Thyroid gland (tissue), 4 donors: Measurements from ENCODE around the gene ZNF57.

ENCODE experiments used
- POLR2A ChIP-seq, 2 donors: fragments of 450-650 bp; IDR thresholded peaks; one replicate each; pipeline ENCODE4 v1.6.1; 2017; ENCODE audit warnings: antibody characterized with exemption in 2 of 2, mild to moderate bottlenecking in 2 of 2, moderate library complexity in 1 of 2
- TF ChIP-seq, protein P1 (sequence below), 6 experiments: fragments of 200-600 bp in 3 of 6; fragments of 450-650 bp in 3 of 6; sonication (generic) in 3 of 6; IDR thresholded peaks; one replicate each; pipeline ENCODE4 v1.5.1; 2016 to 2019; ENCODE audit warnings: antibody characterized with exemption in 6 of 6, mild to moderate bottlenecking in 2 of 6, inconsistent platforms in 1 of 6, moderate library complexity in 1 of 6

- TF ChIP-seq, protein P1, sequence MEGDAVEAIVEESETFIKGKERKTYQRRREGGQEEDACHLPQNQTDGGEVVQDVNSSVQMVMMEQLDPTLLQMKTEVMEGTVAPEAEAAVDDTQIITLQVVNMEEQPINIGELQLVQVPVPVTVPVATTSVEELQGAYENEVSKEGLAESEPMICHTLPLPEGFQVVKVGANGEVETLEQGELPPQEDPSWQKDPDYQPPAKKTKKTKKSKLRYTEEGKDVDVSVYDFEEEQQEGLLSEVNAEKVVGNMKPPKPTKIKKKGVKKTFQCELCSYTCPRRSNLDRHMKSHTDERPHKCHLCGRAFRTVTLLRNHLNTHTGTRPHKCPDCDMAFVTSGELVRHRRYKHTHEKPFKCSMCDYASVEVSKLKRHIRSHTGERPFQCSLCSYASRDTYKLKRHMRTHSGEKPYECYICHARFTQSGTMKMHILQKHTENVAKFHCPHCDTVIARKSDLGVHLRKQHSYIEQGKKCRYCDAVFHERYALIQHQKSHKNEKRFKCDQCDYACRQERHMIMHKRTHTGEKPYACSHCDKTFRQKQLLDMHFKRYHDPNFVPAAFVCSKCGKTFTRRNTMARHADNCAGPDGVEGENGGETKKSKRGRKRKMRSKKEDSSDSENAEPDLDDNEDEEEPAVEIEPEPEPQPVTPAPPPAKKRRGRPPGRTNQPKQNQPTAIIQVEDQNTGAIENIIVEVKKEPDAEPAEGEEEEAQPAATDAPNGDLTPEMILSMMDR (IDR thresholded peaks at IDR 0.05), result no peak
- TF ChIP-seq POLR2A (IDR thresholded peaks at IDR 0.05), result no peak
Measured at GRCh38 chr19:2883686-2884439, 16.9 kb upstream of the ZNF57 start.
